K562 (cell line): ENCODE measurements around the gene ATP5F1A. TPM values are rescaled to one million over a fixed set of nuclear protein-coding genes. Genes with fewer than 3 reads are reported as not detected.

ENCODE experiments used
- ATAC-seq: fragments of 200-7000 bp; cut with Tn5 transposase; 3 replicates; pipeline ENCODE4 v1.9.1; 2020; ENCODE audit warnings: moderate library complexity
- BruUV-seq: library from RNA; stranded (reverse); fragments of 400-500 nt; replicated peaks from 2 replicates; lab custom pipeline; 2021; lab: Mats Ljungman, UMichigan
- CTCF ChIA-PET: fragments of 300-600 bp; formaldehyde crosslinking; extraction: SDS; loops from one replicate; lab custom pipeline; 2021; ENCODE audit warnings: low intra/inter-chr PET ratio; lab: Yijun Ruan, JAX
- POLR2A ChIA-PET: fragments of 300-600, 350-650 bp; sonication (Branson Sonifier 250); formaldehyde crosslinking; extraction: SDS; loops from one replicate; lab custom pipeline; 2021; ENCODE audit warnings: antibody characterized with exemption, inconsistent platforms; lab: Yijun Ruan, JAX
- DNase-seq, 4 experiments: peaks; one replicate each; pipeline versions ENCODE4 v3.0.0 to v3.0.0-alpha.2; 2011 to 2018; ENCODE audit warnings: low spot score in 3 of 4, mixed read lengths in 3 of 4; ENCODE audit errors: extremely low read depth in 1 of 4
- FAIRE-seq: peaks from 2 replicates; lab custom pipeline; 2011; peaks lifted over from hg19 to GRCh38; lab: Jason Lieb, UNC
- H2AFZ ChIP-seq: 2 replicates; pipeline ENCODE4 v1.6.0; 2011; ENCODE audit warnings: low read depth, low read length, control low read depth, inconsistent platforms
- H3K27ac ChIP-seq: fragments of 200-600 bp; 3 replicates; pipeline ENCODE4 v1.8.0; 2011; ENCODE audit warnings: low read depth, mild to moderate bottlenecking, control low read depth, inconsistent platforms, low read length, moderate library complexity, mixed read lengths; ENCODE audit errors: extremely low read depth
- H3K27me3 ChIP-seq, 2 experiments: fragments of 300-600 bp in 1 of 2; 2 replicates in 1 of 2; 3 replicates in 1 of 2; pipeline versions ENCODE4 v1.6.0 to v1.8.0; 2011; ENCODE audit warnings: inconsistent platforms in 2 of 2, low read length in 2 of 2, mild to moderate bottlenecking in 1 of 2, mixed read lengths in 1 of 2, moderate library complexity in 1 of 2; ENCODE audit not compliant: control insufficient read depth in 2 of 2, insufficient read depth in 2 of 2
- H3K36me3 ChIP-seq: fragments of 300-600 bp; 3 replicates; pipeline ENCODE4 v1.8.0; 2011; ENCODE audit warnings: mild to moderate bottlenecking, low read length, inconsistent platforms; ENCODE audit not compliant: control insufficient read depth, insufficient read depth
- H3K4me1 ChIP-seq, 2 experiments: fragments of 200-600 bp in 1 of 2; replicated peaks in 1 of 2; 2 replicates in 1 of 2; 3 replicates in 1 of 2; pipeline versions ENCODE4 v1.5.1 to v1.8.0; 2011; ENCODE audit warnings: inconsistent platforms in 2 of 2, low read length in 2 of 2, mild to moderate bottlenecking in 1 of 2, mixed read lengths in 1 of 2, moderate library complexity in 1 of 2; ENCODE audit not compliant: control insufficient read depth in 2 of 2, insufficient read depth in 2 of 2
- H3K4me2 ChIP-seq: 2 replicates; pipeline ENCODE4 v1.6.1; 2011; ENCODE audit warnings: low read length, control low read depth, inconsistent platforms, mixed read lengths; ENCODE audit not compliant: insufficient read depth
- H3K4me3 ChIP-seq: fragments of 200-600 bp; sonication (generic), shearing (Covaris generic); 2 replicates; pipeline ENCODE4 v1.5.1; 2016; ENCODE audit warnings: control low read depth, inconsistent platforms
- H3K79me2 ChIP-seq: fragments of 200-600 bp; 3 replicates; pipeline ENCODE4 v1.8.0; 2011; ENCODE audit warnings: low read length, inconsistent platforms; ENCODE audit not compliant: control insufficient read depth, insufficient read depth
- H3K9ac ChIP-seq, 2 experiments: 2 replicates each; pipeline versions ENCODE4 v1.6.0 to v1.6.1; 2011; ENCODE audit warnings: low read depth in 2 of 2, low read length in 2 of 2, control low read depth in 1 of 2, inconsistent platforms in 1 of 2, mild to moderate bottlenecking in 1 of 2, mixed read lengths in 1 of 2; ENCODE audit not compliant: insufficient read depth in 1 of 2
- H3K9me1 ChIP-seq: one replicate; pipeline ENCODE4 v1.6.0; 2011; ENCODE audit warnings: inconsistent platforms, mild to moderate bottlenecking, low read length, moderate library complexity; ENCODE audit not compliant: control insufficient read depth, insufficient read depth
- H3K9me3 ChIP-seq: replicated peaks from 2 replicates; pipeline ENCODE4 v1.5.1; 2011; ENCODE audit warnings: low read depth, low read length, inconsistent platforms; ENCODE audit not compliant: control insufficient read depth, insufficient read depth
- H4K20me1 ChIP-seq: replicated peaks from 2 replicates; pipeline ENCODE4 v1.6.1; 2011; ENCODE audit warnings: low read length, inconsistent platforms, mixed read lengths; ENCODE audit not compliant: control insufficient read depth, insufficient read depth
- CBX3 ChIP-seq, 2 experiments: IDR thresholded peaks; 1 replicate in 1 of 2; 2 replicates in 1 of 2; pipeline ENCODE4 v1.6.1; 2012; ENCODE audit warnings: inconsistent platforms in 2 of 2, low read length in 2 of 2, borderline replicate concordance in 1 of 2, control low read depth in 1 of 2
- HCFC1 ChIP-seq: IDR thresholded peaks from 2 replicates; pipeline ENCODE4 v1.6.1; 2012; ENCODE audit warnings: low read depth, low read length, improper control_type of control experiment
- RBM17 ChIP-seq: fragments of 200-400 bp; formaldehyde crosslinking; IDR thresholded peaks from 2 replicates; pipeline ENCODE4 v1.6.1; 2017; ENCODE audit warnings: low read depth, mild to moderate bottlenecking, low read length, borderline replicate concordance
- SP1 ChIP-seq: sonication (generic); formaldehyde crosslinking; IDR thresholded peaks from 2 replicates; pipeline ENCODE4 v1.8.1; 2022; ENCODE audit warnings: mild to moderate bottlenecking, missing genetic modification reagents
- ZNF561 ChIP-seq: fragments of 450-650 bp; formaldehyde crosslinking; conservative IDR thresholded peaks from 2 replicates; pipeline ENCODE4 v1.4.0; 2020; ENCODE audit warnings: mild to moderate bottlenecking, moderate library complexity
- WGBS: fragments of 100-300 bp; shearing (Covaris generic); methylation state at CpG from one replicate; pipeline ENCODE4 v1.1.6; 2016; ENCODE audit warnings: low coverage, mixed read lengths; ENCODE audit not compliant: insufficient coverage; ENCODE audit errors: missing lambda C conversion rate; 5-methylcytosine and 5-hydroxymethylcytosine counted together
- in situ Hi-C: fragments of 300-500 bp; cut with MboI; formaldehyde crosslinking; loops from 4 replicates; pipeline ENCODE4 v1.15.0; 2018; ENCODE audit warnings: inconsistent platforms, mixed read lengths
- intact Hi-C: fragments of 100-400 bp; cut with micrococcal nuclease; formaldehyde crosslinking; loops from 2 replicates; pipeline ENCODE4 v1.14.2; 2022
- polyA plus RNA-seq, 8 experiments: library from polyadenylated mRNA; depleted of rRNA in 4 of 8; stranded (reverse) in 5 of 8; unstranded in 3 of 8; fragments of >200 nt; fragmentation: Nextera tagmentation in 2 of 8; fragmentation: Illumina TruSeq in 1 of 8; extraction: Ambion mirVana in 2 of 8; extraction: Trizol in 1 of 8; gene quantifications; 2 replicates each; pipeline versions ENCODE4 v1.2.1 to v1.2.3, GENCODE V29; 2011 to 2014; ENCODE audit warnings: inconsistent platforms in 1 of 8, missing spikeins in 1 of 8
- total RNA-seq, 7 experiments: library from RNA; depleted of rRNA in 6 of 7; stranded (reverse); fragments of >200 nt in 6 of 7; fragmentation: Illumina TruSeq in 2 of 7; extraction: Trizol in 2 of 7; gene quantifications; 2 replicates each; pipeline versions ENCODE4 v1.2.1 to v1.2.3, GENCODE V29; 2011 to 2021; ENCODE audit warnings: low replicate concordance in 1 of 7
- TF ChIP-seq, protein P1 (sequence below): fragments of 450-650 bp; IDR thresholded peaks from 2 replicates; pipeline ENCODE4 v1.6.1; 2016; ENCODE audit warnings: missing biosample characterization, missing genetic modification characterization
- TF ChIP-seq, protein P2 (sequence below): sonication (generic); formaldehyde crosslinking; IDR thresholded peaks from 2 replicates; pipeline ENCODE4 v1.8.1; 2023; ENCODE audit warnings: mild to moderate bottlenecking, missing genetic modification reagents
- TF ChIP-seq, protein P3 (sequence below): sonication (generic); formaldehyde crosslinking; IDR thresholded peaks from 2 replicates; pipeline ENCODE4 v1.8.0; 2022; ENCODE audit warnings: mild to moderate bottlenecking, missing genetic modification reagents
- TF ChIP-seq, protein P4 (sequence below): IDR thresholded peaks from 2 replicates; pipeline ENCODE4 v1.6.1; 2016; ENCODE audit warnings: missing genetic modification characterization, missing compliant biosample characterization
- TF ChIP-seq, protein P5 (sequence below): fragments of 250-450 bp; sonication (Bioruptor Pico); IDR thresholded peaks from 2 replicates; pipeline ENCODE4 v1.5.0; 2021

The ATP5F1A gene
- total and polyA plus RNA-seq, 9 of the 15 experiments (the other 6 are each of a cell fraction or from before 2014, with no cell fraction given), result 377 to 762 (median 490) TPM

DNA sequence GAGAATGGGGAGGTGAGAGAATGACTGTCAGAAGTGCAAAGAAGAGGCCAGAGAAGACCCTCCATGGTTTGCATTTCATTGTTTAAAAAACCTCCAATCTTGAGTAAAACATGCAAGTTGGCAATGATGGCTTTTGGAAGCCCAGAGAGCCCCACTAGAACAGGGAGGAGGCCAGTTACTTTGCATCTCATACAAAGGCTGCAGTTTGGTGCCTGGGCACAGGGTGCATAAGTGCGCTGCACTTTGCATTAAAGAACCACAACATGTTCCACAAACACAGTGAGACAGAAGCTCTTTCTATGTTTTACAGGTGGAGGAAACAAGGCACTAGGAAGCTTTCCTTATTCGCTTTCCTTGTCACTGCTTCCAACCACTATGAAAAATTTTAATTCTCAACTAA, 51.4 kb downstream of the ATP5F1A start:
- no peak for FAIRE-seq
- CTCF ChIA-PET, result no interaction called here
- WGBS, result 94% methylated on average over 2 of the region's 2 CpGs
- no peaks in the 10 kb centered on the region for H3K9me1 ChIP-seq
- no peak for DNase-seq
- intact Hi-C loops (no loop called here), in situ Hi-C loops (no loop called here)
- BruUV-seq, result no TSS peak
- no peaks in the 10 kb centered on the region for H3K27me3 ChIP-seq
- H3K27ac ChIP-seq, result no peak overlapping the region
- peaks cover 38% of the 10 kb centered on the region for H3K79me2 ChIP-seq
- H3K4me3 ChIP-seq, result no peak overlapping the region
- H3K36me3 ChIP-seq, result no peaks in the 10 kb centered on the region
- H2AFZ ChIP-seq, result no peak overlapping the region
- H3K9me3 ChIP-seq, result no peaks in the 10 kb centered on the region
- peaks cover 0 to 11% of the 10 kb centered on the region in 2 experiments; a peak in 3 of 5 replicates for H3K4me1 ChIP-seq
- ATAC-seq, result no peak
- H3K9ac ChIP-seq, result no peak overlapping the region
- no peaks in the 10 kb centered on the region for H4K20me1 ChIP-seq
- H3K4me2 ChIP-seq, result no peak overlapping the region
- POLR2A ChIA-PET, result no interaction called here
- TF ChIP-seq HCFC1, result no peak
- TF ChIP-seq ZNF561, result no peak
- TF ChIP-seq, protein P1, sequence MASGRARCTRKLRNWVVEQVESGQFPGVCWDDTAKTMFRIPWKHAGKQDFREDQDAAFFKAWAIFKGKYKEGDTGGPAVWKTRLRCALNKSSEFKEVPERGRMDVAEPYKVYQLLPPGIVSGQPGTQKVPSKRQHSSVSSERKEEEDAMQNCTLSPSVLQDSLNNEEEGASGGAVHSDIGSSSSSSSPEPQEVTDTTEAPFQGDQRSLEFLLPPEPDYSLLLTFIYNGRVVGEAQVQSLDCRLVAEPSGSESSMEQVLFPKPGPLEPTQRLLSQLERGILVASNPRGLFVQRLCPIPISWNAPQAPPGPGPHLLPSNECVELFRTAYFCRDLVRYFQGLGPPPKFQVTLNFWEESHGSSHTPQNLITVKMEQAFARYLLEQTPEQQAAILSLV (tag), result no peak
- TF ChIP-seq, protein P2, sequence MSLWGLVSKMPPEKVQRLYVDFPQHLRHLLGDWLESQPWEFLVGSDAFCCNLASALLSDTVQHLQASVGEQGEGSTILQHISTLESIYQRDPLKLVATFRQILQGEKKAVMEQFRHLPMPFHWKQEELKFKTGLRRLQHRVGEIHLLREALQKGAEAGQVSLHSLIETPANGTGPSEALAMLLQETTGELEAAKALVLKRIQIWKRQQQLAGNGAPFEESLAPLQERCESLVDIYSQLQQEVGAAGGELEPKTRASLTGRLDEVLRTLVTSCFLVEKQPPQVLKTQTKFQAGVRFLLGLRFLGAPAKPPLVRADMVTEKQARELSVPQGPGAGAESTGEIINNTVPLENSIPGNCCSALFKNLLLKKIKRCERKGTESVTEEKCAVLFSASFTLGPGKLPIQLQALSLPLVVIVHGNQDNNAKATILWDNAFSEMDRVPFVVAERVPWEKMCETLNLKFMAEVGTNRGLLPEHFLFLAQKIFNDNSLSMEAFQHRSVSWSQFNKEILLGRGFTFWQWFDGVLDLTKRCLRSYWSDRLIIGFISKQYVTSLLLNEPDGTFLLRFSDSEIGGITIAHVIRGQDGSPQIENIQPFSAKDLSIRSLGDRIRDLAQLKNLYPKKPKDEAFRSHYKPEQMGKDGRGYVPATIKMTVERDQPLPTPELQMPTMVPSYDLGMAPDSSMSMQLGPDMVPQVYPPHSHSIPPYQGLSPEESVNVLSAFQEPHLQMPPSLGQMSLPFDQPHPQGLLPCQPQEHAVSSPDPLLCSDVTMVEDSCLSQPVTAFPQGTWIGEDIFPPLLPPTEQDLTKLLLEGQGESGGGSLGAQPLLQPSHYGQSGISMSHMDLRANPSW (CRISPR knock-in tag), result no peak
- TF ChIP-seq, protein P3, sequence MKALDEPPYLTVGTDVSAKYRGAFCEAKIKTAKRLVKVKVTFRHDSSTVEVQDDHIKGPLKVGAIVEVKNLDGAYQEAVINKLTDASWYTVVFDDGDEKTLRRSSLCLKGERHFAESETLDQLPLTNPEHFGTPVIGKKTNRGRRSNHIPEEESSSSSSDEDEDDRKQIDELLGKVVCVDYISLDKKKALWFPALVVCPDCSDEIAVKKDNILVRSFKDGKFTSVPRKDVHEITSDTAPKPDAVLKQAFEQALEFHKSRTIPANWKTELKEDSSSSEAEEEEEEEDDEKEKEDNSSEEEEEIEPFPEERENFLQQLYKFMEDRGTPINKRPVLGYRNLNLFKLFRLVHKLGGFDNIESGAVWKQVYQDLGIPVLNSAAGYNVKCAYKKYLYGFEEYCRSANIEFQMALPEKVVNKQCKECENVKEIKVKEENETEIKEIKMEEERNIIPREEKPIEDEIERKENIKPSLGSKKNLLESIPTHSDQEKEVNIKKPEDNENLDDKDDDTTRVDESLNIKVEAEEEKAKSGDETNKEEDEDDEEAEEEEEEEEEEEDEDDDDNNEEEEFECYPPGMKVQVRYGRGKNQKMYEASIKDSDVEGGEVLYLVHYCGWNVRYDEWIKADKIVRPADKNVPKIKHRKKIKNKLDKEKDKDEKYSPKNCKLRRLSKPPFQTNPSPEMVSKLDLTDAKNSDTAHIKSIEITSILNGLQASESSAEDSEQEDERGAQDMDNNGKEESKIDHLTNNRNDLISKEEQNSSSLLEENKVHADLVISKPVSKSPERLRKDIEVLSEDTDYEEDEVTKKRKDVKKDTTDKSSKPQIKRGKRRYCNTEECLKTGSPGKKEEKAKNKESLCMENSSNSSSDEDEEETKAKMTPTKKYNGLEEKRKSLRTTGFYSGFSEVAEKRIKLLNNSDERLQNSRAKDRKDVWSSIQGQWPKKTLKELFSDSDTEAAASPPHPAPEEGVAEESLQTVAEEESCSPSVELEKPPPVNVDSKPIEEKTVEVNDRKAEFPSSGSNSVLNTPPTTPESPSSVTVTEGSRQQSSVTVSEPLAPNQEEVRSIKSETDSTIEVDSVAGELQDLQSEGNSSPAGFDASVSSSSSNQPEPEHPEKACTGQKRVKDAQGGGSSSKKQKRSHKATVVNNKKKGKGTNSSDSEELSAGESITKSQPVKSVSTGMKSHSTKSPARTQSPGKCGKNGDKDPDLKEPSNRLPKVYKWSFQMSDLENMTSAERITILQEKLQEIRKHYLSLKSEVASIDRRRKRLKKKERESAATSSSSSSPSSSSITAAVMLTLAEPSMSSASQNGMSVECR, result no peak
- TF ChIP-seq, protein P4, sequence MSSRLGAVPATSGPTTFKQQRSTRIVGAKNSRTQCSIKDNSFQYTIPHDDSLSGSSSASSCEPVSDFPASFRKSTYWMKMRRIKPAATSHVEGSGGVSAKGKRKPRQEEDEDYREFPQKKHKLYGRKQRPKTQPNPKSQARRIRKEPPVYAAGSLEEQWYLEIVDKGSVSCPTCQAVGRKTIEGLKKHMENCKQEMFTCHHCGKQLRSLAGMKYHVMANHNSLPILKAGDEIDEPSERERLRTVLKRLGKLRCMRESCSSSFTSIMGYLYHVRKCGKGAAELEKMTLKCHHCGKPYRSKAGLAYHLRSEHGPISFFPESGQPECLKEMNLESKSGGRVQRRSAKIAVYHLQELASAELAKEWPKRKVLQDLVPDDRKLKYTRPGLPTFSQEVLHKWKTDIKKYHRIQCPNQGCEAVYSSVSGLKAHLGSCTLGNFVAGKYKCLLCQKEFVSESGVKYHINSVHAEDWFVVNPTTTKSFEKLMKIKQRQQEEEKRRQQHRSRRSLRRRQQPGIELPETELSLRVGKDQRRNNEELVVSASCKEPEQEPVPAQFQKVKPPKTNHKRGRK (tag), result no peak
- TF ChIP-seq RBM17, result no peak
- TF ChIP-seq SP1, result no peak
- TF ChIP-seq CBX3 (IDR thresholded peaks at IDR 0.05; ENCODE audit: borderline replicate concordance in 1 of 2, low read length in 2 of 2), result no peak
- TF ChIP-seq, protein P5, sequence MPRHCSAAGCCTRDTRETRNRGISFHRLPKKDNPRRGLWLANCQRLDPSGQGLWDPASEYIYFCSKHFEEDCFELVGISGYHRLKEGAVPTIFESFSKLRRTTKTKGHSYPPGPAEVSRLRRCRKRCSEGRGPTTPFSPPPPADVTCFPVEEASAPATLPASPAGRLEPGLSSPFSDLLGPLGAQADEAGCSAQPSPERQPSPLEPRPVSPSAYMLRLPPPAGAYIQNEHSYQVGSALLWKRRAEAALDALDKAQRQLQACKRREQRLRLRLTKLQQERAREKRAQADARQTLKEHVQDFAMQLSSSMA (CRISPR knock-in tag), result no peak
